Measurements from ENCODE around the gene ZNF70.

GRCh38 chr22:23696326-23696851 is 54.5 kb downstream of the ZNF70 start:
- TF ChIP-seq, protein P1, sequence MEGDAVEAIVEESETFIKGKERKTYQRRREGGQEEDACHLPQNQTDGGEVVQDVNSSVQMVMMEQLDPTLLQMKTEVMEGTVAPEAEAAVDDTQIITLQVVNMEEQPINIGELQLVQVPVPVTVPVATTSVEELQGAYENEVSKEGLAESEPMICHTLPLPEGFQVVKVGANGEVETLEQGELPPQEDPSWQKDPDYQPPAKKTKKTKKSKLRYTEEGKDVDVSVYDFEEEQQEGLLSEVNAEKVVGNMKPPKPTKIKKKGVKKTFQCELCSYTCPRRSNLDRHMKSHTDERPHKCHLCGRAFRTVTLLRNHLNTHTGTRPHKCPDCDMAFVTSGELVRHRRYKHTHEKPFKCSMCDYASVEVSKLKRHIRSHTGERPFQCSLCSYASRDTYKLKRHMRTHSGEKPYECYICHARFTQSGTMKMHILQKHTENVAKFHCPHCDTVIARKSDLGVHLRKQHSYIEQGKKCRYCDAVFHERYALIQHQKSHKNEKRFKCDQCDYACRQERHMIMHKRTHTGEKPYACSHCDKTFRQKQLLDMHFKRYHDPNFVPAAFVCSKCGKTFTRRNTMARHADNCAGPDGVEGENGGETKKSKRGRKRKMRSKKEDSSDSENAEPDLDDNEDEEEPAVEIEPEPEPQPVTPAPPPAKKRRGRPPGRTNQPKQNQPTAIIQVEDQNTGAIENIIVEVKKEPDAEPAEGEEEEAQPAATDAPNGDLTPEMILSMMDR (IDR thresholded peaks at IDR 0.05; ENCODE audit: low read length), result no peak
- no peak for TF ChIP-seq EZH2phosphoT487 (IDR thresholded peaks at IDR 0.05; ENCODE audit: low read length)
